Progenitor cell of endocrine pancreas (in vitro differentiated cells): ENCODE results near the gene PFDN2. TPM values are rescaled to one million over a fixed set of nuclear protein-coding genes. Genes with fewer than 3 reads are reported as not detected.
"Not testable (repeated sequence)": the region's sequence is repeated elsewhere in the genome, so short reads cannot be mapped to it uniquely, and the experiment has no call there.

ENCODE experiments used
- DNase-seq: peaks from one replicate; pipeline ENCODE4 v3.0.0; 2021; ENCODE audit warnings: low spot score; ENCODE audit not compliant: unreplicated experiment
- H3K27ac Mint-ChIP-seq: 2 replicates; pipeline ENCODE4 v1.8.0; 2021; ENCODE audit warnings: mild to moderate bottlenecking, moderate library complexity, mixed read lengths
- H3K27me3 Mint-ChIP-seq: 2 replicates; pipeline ENCODE4 v1.8.0; 2021; ENCODE audit warnings: mixed read lengths
- H3K36me3 Mint-ChIP-seq: 2 replicates; pipeline ENCODE4 v1.8.0; 2022; ENCODE audit warnings: mixed read lengths; ENCODE audit not compliant: insufficient read depth
- H3K4me1 Mint-ChIP-seq: 2 replicates; pipeline ENCODE4 v1.8.0; 2021; ENCODE audit warnings: low read depth, mixed read lengths
- H3K4me3 Mint-ChIP-seq: 2 replicates; pipeline ENCODE4 v1.8.0; 2021; ENCODE audit warnings: low read depth, mild to moderate bottlenecking, moderate library complexity, mixed read lengths
- H3K9me3 Mint-ChIP-seq: 2 replicates; pipeline ENCODE4 v1.8.0; 2021; ENCODE audit warnings: low read depth, mixed read lengths
- total RNA-seq: library from RNA; stranded (reverse); gene quantifications from 2 replicates; pipeline ENCODE4 v1.2.1, GENCODE V29; 2021
- TF ChIP-seq, protein P1 (sequence below): fragments of 200-600 bp; sonication (generic); IDR thresholded peaks from one replicate; pipeline ENCODE4 v1.5.0; 2021; ENCODE audit warnings: antibody characterized with exemption, mild to moderate bottlenecking; ENCODE audit not compliant: unreplicated experiment

PFDN2 gene
- total RNA-seq, 1 donor from 2014 or later, result 54.8 TPM

DNA sequence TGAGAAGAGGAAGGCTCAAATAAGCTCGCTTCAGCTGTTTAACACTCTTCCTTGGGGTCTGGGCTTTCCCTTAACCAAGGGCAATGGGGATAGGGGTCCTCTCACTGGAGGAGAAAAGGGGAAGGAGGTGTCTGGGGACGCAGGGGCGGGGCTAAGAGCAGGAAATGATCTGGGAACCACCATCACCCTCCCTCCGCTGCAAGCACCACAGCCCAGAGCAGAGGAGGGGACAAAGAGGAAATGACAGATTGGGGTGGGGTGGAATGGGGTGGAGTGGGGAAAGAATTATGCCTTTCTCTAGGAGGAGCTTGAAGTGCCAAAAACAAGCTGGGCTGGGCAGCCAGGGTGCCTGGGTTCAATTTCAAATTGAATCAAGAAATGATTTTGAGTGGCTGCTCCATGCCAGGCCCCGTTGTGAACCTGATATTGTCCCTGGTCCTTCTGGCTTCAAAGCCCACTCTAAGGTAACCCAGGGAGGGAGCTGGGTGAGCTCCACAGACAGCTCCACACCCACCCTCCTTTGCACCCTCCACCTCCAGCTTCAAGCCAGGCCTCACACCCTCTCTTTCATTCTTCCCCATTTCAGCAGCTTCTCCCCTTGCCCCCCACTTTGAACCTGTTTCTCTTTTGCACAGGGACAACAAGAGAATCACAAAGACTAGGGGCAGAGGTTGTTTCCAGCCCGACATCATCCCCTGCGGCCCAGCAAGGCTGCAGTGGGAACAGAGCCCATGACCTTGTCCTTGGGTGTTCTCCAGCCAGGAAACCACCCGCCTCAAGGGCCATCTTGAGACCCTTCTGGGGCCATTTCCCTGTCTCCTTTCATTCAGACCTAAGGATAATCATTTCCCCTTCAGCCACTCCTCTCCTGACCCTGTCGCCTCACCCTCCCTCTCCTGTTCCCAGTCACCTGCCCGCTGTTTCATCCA lies 49.3 kb downstream of the PFDN2 start:
- H3K4me3 Mint-ChIP-seq, result no peak overlapping the region
- H3K4me1 Mint-ChIP-seq, result peaks cover 7% of the 10 kb centered on the region
- no peaks in the 10 kb centered on the region for H3K9me3 Mint-ChIP-seq
- no peak overlapping the region for H3K27ac Mint-ChIP-seq
- no peaks in the 10 kb centered on the region for H3K36me3 Mint-ChIP-seq
- no peak for DNase-seq
- TF ChIP-seq, protein P1, sequence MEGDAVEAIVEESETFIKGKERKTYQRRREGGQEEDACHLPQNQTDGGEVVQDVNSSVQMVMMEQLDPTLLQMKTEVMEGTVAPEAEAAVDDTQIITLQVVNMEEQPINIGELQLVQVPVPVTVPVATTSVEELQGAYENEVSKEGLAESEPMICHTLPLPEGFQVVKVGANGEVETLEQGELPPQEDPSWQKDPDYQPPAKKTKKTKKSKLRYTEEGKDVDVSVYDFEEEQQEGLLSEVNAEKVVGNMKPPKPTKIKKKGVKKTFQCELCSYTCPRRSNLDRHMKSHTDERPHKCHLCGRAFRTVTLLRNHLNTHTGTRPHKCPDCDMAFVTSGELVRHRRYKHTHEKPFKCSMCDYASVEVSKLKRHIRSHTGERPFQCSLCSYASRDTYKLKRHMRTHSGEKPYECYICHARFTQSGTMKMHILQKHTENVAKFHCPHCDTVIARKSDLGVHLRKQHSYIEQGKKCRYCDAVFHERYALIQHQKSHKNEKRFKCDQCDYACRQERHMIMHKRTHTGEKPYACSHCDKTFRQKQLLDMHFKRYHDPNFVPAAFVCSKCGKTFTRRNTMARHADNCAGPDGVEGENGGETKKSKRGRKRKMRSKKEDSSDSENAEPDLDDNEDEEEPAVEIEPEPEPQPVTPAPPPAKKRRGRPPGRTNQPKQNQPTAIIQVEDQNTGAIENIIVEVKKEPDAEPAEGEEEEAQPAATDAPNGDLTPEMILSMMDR, result no peak
- H3K27me3 Mint-ChIP-seq, result peaks cover 19% of the 10 kb centered on the region

DNA sequence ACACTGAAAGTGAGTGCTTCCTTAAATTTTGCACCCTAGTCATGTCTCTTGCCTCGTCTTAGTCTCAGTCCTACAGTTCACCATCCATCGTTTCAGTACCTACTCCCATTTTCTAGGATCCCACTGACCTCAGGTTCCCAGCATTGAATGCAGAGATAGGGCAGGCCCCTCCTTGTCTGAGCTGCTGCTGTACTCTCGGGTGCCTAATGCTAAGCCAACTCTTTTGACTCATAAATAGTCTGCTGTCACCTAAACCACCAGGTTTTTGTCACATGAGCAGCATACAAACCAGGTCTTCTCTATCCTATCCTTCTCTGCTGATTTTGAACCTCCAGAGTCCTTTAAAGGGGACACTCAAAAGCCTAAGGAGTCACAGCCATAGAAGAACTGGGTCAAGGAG lies 51.1 kb downstream of the PFDN2 start:
- no peaks in the 10 kb centered on the region for H3K36me3 Mint-ChIP-seq
- no peak for DNase-seq
- no peaks in the 10 kb centered on the region for H3K4me1 Mint-ChIP-seq
- H3K27ac Mint-ChIP-seq, result no peak overlapping the region
- peaks cover 26% of the 10 kb centered on the region for H3K27me3 Mint-ChIP-seq
- H3K4me3 Mint-ChIP-seq, result no peak overlapping the region
- no peaks in the 10 kb centered on the region for H3K9me3 Mint-ChIP-seq
- TF ChIP-seq, protein P1, result no peak

DNA sequence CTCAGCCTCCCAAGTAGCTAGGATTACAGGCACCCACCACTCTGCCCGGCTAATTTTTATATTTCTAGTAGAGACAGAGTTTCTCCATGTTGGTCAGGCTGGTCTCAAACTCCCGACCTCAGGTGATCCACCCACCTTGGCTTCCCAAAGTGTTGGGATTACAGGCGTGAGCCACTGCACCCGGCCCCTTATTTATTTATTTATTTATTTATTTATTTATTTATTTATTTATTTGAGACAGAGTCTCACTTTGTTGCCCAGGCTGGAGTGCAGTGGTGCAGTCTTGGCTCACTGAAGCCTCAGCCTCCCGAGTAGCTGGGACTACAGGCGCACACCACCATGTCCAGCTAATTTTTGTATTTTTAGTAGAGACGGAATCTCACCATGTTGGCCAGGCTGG lies 52.2 kb downstream of the PFDN2 start:
- DNase-seq, H3K36me3 Mint-ChIP-seq, H3K27ac Mint-ChIP-seq, H3K4me3 Mint-ChIP-seq, H3K4me1 Mint-ChIP-seq, H3K9me3 Mint-ChIP-seq: not testable (repeated sequence)
- peaks cover 26% of the 10 kb centered on the region for H3K27me3 Mint-ChIP-seq

DNA sequence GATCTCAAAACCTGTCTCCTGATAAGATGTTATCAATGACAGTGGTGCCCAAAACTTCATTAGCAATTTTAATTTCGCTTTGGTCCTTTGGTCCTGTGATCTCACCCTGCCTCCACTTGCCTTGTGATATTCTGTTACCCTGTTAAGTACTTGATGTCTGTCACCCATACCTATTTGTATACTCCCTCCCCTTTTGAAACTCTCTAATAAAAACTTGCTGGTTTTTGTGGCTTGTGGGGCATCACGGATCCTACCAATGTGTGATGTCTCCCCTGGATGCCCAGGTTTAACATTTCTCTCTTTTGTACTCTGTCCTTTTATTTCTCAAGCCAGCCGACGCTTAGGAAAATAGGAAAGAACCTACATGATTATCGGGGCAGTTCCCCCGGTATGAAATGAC lies 53.9 kb downstream of the PFDN2 start:
- H3K36me3 Mint-ChIP-seq, H3K9me3 Mint-ChIP-seq, H3K4me3 Mint-ChIP-seq, H3K4me1 Mint-ChIP-seq, DNase-seq: not testable (repeated sequence)
- Mint-ChIP-seq H3K27ac (peak overlapping the region; percentile 21), H3K27me3 (peaks cover 26% of the 10 kb centered on the region)

DNA sequence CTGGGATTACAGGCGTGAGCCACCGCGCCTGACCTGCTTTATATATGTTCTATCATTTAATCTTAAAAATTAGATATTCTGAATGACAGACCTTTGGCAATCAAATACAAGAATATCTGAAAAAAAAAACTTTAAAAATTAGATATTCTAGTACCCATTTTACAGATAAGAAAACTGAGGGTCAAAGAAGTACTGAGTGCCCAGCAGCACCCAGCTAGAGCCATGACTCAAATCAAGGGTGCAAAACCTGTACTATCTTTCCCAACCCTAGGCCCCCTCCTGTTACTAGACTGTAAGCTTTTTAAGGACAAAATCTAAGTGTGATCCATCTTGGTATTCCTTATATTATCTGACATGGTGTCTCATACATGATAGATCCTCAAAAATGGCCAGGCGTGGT lies 56.4 kb downstream of the PFDN2 start:
- TF ChIP-seq, protein P1, result no peak
- H3K9me3 Mint-ChIP-seq, result no peaks in the 10 kb centered on the region
- no peak overlapping the region for H3K27ac Mint-ChIP-seq
- H3K4me3 Mint-ChIP-seq, result no peak overlapping the region
- H3K27me3 Mint-ChIP-seq, result peaks cover 17% of the 10 kb centered on the region
- no peaks in the 10 kb centered on the region for H3K36me3 Mint-ChIP-seq
- no peak for DNase-seq
- H3K4me1 Mint-ChIP-seq, result no peaks in the 10 kb centered on the region

DNA sequence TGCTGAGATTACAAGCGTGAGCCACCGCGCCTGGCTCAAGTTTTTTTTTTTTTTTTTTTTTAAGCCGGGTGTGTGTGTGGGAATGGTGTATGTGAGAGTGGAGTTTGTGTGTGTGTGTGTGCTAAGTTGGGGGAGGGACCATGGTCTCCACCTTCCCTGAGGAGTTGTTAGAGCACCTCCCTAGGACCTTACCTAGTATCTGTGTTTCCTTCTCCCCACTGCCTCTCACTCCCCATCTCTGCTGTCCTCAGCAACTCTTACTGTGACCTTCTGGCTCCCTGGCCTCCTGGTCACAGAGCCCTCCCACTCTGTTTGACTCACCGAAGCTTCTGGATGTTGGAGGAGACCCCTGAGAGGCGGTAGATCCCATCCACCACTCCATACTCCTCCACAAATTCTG lies 58.5 kb downstream of the PFDN2 start:
- Mint-ChIP-seq H3K4me3 (no peak overlapping the region), H3K27ac (peak overlapping the region; percentile 53), H3K27me3 (peaks cover 13% of the 10 kb centered on the region), H3K4me1 (no peaks in the 10 kb centered on the region), H3K9me3 (no peaks in the 10 kb centered on the region), H3K36me3 (no peaks in the 10 kb centered on the region)
- DNase-seq, result no peak
- TF ChIP-seq, protein P1, result no peak
